Stomach smooth muscle (tissue), 2 donors: ENCODE measurements around the gene MN1.

Experiments
- H3K27ac ChIP-seq: one replicate; pipeline ENCODE4 v1.7.0; 2013; ENCODE audit warnings: mild to moderate bottlenecking, low read length, inconsistent platforms
- H3K27me3 ChIP-seq, 2 donors: one replicate each; pipeline ENCODE4 v1.7.0; 2013; ENCODE audit warnings: low read length in 2 of 2; ENCODE audit not compliant: insufficient read depth in 2 of 2, control insufficient read depth in 1 of 2
- H3K36me3 ChIP-seq, 2 donors: one replicate each; pipeline ENCODE4 v1.7.0; 2013; ENCODE audit warnings: low read length in 2 of 2; ENCODE audit not compliant: control insufficient read depth in 2 of 2, insufficient read depth in 2 of 2
- H3K4me1 ChIP-seq: one replicate; pipeline ENCODE4 v1.7.0; 2013; ENCODE audit warnings: low read length; ENCODE audit not compliant: control insufficient read depth, insufficient read depth
- H3K4me3 ChIP-seq, 2 donors: one replicate each; pipeline ENCODE4 v1.7.0; 2013; ENCODE audit warnings: low read length in 2 of 2
- H3K9ac ChIP-seq, 2 donors: one replicate each; pipeline ENCODE4 v1.7.0; 2013; ENCODE audit warnings: low read length in 2 of 2, mild to moderate bottlenecking in 1 of 2
- H3K9me3 ChIP-seq, 2 donors: one replicate each; pipeline ENCODE4 v1.7.0; 2013; ENCODE audit warnings: low read length in 2 of 2; ENCODE audit not compliant: control insufficient read depth in 2 of 2
- donor health status: healthy.
- donor health status: Pancreatic carcinoma.

MN1 gene

GRCh38 chr22:27730641-27731433 is 70.7 kb downstream of the MN1 start:
- H3K36me3 ChIP-seq = no peaks in the 10 kb centered on the region
- H3K9ac ChIP-seq = no peak overlapping the region
- no peak overlapping the region for H3K27ac ChIP-seq
- peaks cover 7% of the 10 kb centered on the region for H3K4me1 ChIP-seq
- H3K4me3 ChIP-seq = no peak overlapping the region
- H3K9me3 ChIP-seq = no peaks in the 10 kb centered on the region
- no peaks in the 10 kb centered on the region for H3K27me3 ChIP-seq

DNA sequence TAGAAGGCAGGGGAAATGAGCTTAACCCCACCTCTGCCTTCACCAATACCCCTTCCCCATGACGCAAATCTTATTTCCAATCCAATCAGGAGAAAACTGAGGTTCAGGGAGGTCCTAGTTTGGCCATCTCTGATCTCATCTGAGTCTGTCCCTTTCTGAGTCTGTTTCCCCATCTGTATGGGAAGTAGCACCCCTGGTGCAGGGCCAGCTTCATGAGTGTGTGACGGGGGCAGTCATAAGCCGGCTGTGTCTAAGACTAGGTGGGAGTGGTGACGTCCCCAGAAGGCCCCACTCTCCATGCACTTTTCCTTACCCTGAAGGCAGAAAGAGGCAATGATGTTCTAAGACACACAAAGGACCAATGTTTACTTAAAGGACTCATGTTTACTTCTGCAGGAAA is 72.3 kb downstream of the MN1 start:
- H3K9me3 ChIP-seq = no peaks in the 10 kb centered on the region
- H3K9ac ChIP-seq = no peak overlapping the region
- no peak overlapping the region for H3K4me3 ChIP-seq

GRCh38 chr22:27727673-27728451 is 73.7 kb downstream of the MN1 start:
- Histone ChIP-seq H3K4me1 (peaks cover 7% of the 10 kb centered on the region), H3K36me3 (no peaks in the 10 kb centered on the region), H3K27me3 (no peaks in the 10 kb centered on the region), H3K9ac (no peak overlapping the region), H3K9me3 (no peaks in the 10 kb centered on the region), H3K27ac (peak overlapping the region; percentile 49), H3K4me3 (no peak overlapping the region)

More for the DNA sequence above, 72.3 kb downstream of the MN1 start:
- Histone ChIP-seq H3K27me3 (no peaks in the 10 kb centered on the region), H3K27ac (no peak overlapping the region), H3K36me3 (no peaks in the 10 kb centered on the region), H3K4me1 (peaks cover 7% of the 10 kb centered on the region)

- Histone ChIP-seq H3K9ac (no peak overlapping the region), H3K36me3 (no peaks in the 10 kb centered on the region), H3K27ac (peak overlapping the region; percentile 49), H3K27me3 (no peaks in the 10 kb centered on the region), H3K9me3 (no peaks in the 10 kb centered on the region), H3K4me1 (peaks cover 7% of the 10 kb centered on the region), H3K4me3 (peak overlapping the region in 1 of 2 donors; percentile 29)
Observed at GRCh38 chr22:27726686-27727449, 74.7 kb downstream of the MN1 start.

DNA sequence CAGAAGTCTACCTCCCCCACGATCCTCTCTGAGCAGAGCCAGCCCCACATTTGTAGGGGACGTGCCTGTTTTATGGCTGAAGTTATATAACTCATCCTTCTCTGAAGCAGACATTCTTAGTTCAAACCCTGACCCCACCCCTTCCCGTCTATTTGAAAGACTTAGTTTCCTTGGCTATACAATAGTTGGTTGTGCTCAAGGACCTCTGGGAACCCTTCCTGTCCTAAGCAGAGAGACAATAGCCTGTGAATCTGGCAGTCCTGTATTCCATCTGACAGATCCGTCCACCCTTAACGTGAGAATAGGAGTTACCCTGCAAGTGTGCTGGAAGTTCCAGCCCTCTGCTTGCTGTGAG is 75.2 kb downstream of the MN1 start:
- H3K4me3 ChIP-seq = peak overlapping the region in 1 of 2 donors; percentile 29
- no peak overlapping the region for H3K9ac ChIP-seq
- H3K4me1 ChIP-seq = peaks cover 7% of the 10 kb centered on the region
- no peaks in the 10 kb centered on the region for H3K36me3 ChIP-seq
- no peaks in the 10 kb centered on the region for H3K27me3 ChIP-seq
- H3K27ac ChIP-seq = peak overlapping the region; percentile 49
- H3K9me3 ChIP-seq = no peaks in the 10 kb centered on the region

GRCh38 chr22:27725661-27726060 is 75.9 kb downstream of the MN1 start:
- H3K4me3 ChIP-seq = no peak overlapping the region
- peak overlapping the region; percentile 49 for H3K27ac ChIP-seq
- no peaks in the 10 kb centered on the region for H3K9me3 ChIP-seq
- H3K36me3 ChIP-seq = no peaks in the 10 kb centered on the region
- H3K4me1 ChIP-seq = peaks cover 7% of the 10 kb centered on the region
- H3K27me3 ChIP-seq = no peaks in the 10 kb centered on the region
- no peak overlapping the region for H3K9ac ChIP-seq

GRCh38 chr22:27724709-27725108 is 76.8 kb downstream of the MN1 start:
- Histone ChIP-seq H3K36me3 (no peaks in the 10 kb centered on the region), H3K9ac (no peak overlapping the region), H3K4me3 (no peak overlapping the region), H3K27me3 (no peaks in the 10 kb centered on the region), H3K4me1 (peaks cover 7% of the 10 kb centered on the region), H3K27ac (no peak overlapping the region), H3K9me3 (no peaks in the 10 kb centered on the region)

GRCh38 chr22:27724157-27724556 is 77.4 kb downstream of the MN1 start:
- Histone ChIP-seq H3K27me3 (no peaks in the 10 kb centered on the region), H3K36me3 (no peaks in the 10 kb centered on the region), H3K9me3 (no peaks in the 10 kb centered on the region), H3K27ac (no peak overlapping the region), H3K9ac (no peak overlapping the region), H3K4me1 (peaks cover 7% of the 10 kb centered on the region), H3K4me3 (no peak overlapping the region)

- no peaks in the 10 kb centered on the region for H3K27me3 ChIP-seq
- H3K4me3 ChIP-seq = no peak overlapping the region
- no peaks in the 10 kb centered on the region for H3K9me3 ChIP-seq
- peaks cover 7% of the 10 kb centered on the region for H3K4me1 ChIP-seq
- H3K36me3 ChIP-seq = no peaks in the 10 kb centered on the region
- no peak overlapping the region for H3K27ac ChIP-seq
- no peak overlapping the region for H3K9ac ChIP-seq
Observed at GRCh38 chr22:27723708-27724107, 77.8 kb downstream of the MN1 start.

DNA sequence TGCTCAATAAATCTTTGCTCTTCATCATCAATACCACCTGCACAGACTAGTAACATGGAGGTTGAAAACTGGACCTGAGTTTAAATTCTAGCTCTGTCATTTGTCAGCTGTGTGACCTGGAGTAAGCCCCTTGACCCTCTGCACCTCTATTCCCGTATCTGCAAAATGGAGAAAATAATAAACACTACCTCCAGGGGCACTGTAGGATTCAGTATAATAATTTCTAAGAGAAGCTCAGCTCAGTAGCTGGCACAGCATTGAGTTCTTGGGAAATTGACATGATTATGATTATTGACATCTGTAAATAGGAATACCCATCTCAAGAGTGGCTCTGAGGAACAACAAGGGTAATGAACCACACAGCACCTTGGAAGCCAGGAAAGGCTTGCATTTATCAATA is 78.4 kb downstream of the MN1 start:
- Histone ChIP-seq H3K9me3 (no peaks in the 10 kb centered on the region), H3K27me3 (no peaks in the 10 kb centered on the region), H3K27ac (no peak overlapping the region), H3K9ac (no peak overlapping the region), H3K4me1 (peaks cover 12% of the 10 kb centered on the region), H3K4me3 (no peak overlapping the region), H3K36me3 (no peaks in the 10 kb centered on the region)
